Liver (tissue), 3 donors: ENCODE results near the gene ATP2B3.

ENCODE experiments used
- FOXA1 ChIP-seq: IDR thresholded peaks from 2 replicates; pipeline ENCODE4 v1.6.1; 2016; ENCODE audit warnings: antibody characterized with exemption
- GABPA ChIP-seq, 2 donors: IDR thresholded peaks in 1 of 2; conservative IDR thresholded peaks in 1 of 2; 2 replicates each; pipeline ENCODE4 v1.6.1; 2016; ENCODE audit warnings: antibody characterized with exemption in 2 of 2, mild to moderate bottlenecking in 1 of 2, moderate library complexity in 1 of 2
- JUND ChIP-seq, 2 donors: IDR thresholded peaks; 2 replicates each; pipeline ENCODE4 v1.6.1; 2016; ENCODE audit warnings: antibody characterized with exemption in 2 of 2
- RAD21 ChIP-seq, 2 donors: IDR thresholded peaks; 2 replicates each; pipeline ENCODE4 v1.6.1; 2016; ENCODE audit warnings: antibody characterized with exemption in 2 of 2, mild to moderate bottlenecking in 2 of 2
- RXRA ChIP-seq, 2 donors: IDR thresholded peaks; 2 replicates each; pipeline ENCODE4 v1.6.1; 2017 to 2018; ENCODE audit warnings: antibody characterized with exemption in 2 of 2, mild to moderate bottlenecking in 1 of 2
- SP1 ChIP-seq: IDR thresholded peaks from 2 replicates; pipeline ENCODE4 v1.6.1; 2018; ENCODE audit warnings: antibody characterized with exemption, mild to moderate bottlenecking
- TAF1 ChIP-seq: conservative IDR thresholded peaks from 2 replicates; pipeline ENCODE4 v1.6.1; 2016; ENCODE audit warnings: antibody characterized with exemption, mild to moderate bottlenecking
- YY1 ChIP-seq: IDR thresholded peaks from 2 replicates; pipeline ENCODE4 v1.6.1; 2016; ENCODE audit warnings: antibody characterized with exemption, mild to moderate bottlenecking
- TF ChIP-seq, protein P1 (sequence below): fragments of 150-350 bp; IDR thresholded peaks from 2 replicates; pipeline ENCODE4 v1.5.1; 2017; ENCODE audit warnings: improper control_type of control experiment, low read depth, low read length; ENCODE audit not compliant: missing input control
- TF ChIP-seq, protein P2 (sequence below): IDR thresholded peaks from 2 replicates; pipeline ENCODE4 v1.6.1; 2016; ENCODE audit warnings: antibody characterized with exemption
- TF ChIP-seq, protein P3 (sequence below): IDR thresholded peaks from 2 replicates; pipeline ENCODE4 v1.6.1; 2016; ENCODE audit warnings: antibody characterized with exemption
- TF ChIP-seq, protein P4 (sequence below): IDR thresholded peaks from 2 replicates; pipeline ENCODE4 v1.6.1; 2016; ENCODE audit warnings: antibody characterized with exemption
- donor health status: healthy.
- donor health status: healthy.

DNA sequence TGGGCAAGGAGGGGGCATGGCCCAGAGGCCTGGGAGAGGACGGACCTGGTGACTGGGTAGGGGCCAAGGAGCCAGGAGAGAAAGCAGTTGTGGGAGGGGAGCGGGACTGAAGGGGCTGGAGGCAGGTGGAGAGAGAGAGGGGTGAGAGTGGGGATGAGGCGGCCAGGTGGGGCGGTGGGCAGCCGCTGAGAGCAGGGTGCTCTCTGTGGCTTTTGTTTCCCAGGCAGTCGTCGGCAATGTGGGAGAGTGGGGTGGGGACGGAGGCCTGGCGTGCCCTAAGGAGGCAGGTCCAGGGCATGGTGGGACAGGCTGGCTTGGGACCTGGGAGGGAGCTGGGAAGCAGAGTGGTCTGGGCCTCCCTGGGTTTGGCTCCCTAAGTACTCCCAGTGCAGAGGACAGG lies 3.2 kb upstream of the ATP2B3 start:
- TF ChIP-seq SP1 (no peak), TAF1 (no peak), RAD21 (IDR thresholded peaks at IDR 0.05) (no peak), YY1 (no peak), RXRA (IDR thresholded peaks at IDR 0.05) (no peak), GABPA (IDR thresholded peaks at IDR 0.05 in 1 of 2, conservative IDR thresholded peaks at IDR 0.05 in 1 of 2) (no peak), FOXA1 (no peak), JUND (IDR thresholded peaks at IDR 0.05) (no peak)
- TF ChIP-seq, protein P1, sequence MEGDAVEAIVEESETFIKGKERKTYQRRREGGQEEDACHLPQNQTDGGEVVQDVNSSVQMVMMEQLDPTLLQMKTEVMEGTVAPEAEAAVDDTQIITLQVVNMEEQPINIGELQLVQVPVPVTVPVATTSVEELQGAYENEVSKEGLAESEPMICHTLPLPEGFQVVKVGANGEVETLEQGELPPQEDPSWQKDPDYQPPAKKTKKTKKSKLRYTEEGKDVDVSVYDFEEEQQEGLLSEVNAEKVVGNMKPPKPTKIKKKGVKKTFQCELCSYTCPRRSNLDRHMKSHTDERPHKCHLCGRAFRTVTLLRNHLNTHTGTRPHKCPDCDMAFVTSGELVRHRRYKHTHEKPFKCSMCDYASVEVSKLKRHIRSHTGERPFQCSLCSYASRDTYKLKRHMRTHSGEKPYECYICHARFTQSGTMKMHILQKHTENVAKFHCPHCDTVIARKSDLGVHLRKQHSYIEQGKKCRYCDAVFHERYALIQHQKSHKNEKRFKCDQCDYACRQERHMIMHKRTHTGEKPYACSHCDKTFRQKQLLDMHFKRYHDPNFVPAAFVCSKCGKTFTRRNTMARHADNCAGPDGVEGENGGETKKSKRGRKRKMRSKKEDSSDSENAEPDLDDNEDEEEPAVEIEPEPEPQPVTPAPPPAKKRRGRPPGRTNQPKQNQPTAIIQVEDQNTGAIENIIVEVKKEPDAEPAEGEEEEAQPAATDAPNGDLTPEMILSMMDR = no peak
- TF ChIP-seq, protein P2, sequence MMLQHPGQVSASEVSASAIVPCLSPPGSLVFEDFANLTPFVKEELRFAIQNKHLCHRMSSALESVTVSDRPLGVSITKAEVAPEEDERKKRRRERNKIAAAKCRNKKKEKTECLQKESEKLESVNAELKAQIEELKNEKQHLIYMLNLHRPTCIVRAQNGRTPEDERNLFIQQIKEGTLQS = no peak
- TF ChIP-seq, protein P3, sequence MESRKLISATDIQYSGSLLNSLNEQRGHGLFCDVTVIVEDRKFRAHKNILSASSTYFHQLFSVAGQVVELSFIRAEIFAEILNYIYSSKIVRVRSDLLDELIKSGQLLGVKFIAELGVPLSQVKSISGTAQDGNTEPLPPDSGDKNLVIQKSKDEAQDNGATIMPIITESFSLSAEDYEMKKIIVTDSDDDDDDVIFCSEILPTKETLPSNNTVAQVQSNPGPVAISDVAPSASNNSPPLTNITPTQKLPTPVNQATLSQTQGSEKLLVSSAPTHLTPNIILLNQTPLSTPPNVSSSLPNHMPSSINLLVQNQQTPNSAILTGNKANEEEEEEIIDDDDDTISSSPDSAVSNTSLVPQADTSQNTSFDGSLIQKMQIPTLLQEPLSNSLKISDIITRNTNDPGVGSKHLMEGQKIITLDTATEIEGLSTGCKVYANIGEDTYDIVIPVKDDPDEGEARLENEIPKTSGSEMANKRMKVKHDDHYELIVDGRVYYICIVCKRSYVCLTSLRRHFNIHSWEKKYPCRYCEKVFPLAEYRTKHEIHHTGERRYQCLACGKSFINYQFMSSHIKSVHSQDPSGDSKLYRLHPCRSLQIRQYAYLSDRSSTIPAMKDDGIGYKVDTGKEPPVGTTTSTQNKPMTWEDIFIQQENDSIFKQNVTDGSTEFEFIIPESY = no peak
- TF ChIP-seq, protein P4, sequence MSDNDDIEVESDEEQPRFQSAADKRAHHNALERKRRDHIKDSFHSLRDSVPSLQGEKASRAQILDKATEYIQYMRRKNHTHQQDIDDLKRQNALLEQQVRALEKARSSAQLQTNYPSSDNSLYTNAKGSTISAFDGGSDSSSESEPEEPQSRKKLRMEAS = no peak
